NCI-H128 (cell line): ENCODE measurements around the gene EIF4E3.

Experiments used
- DNase-seq: peaks from one replicate; lab custom pipeline; 2025; ENCODE audit not compliant: unreplicated experiment; lab: John Stamatoyannopoulos, UW

Gene EIF4E3

GRCh38 chr3:71651625-71652024 is 73.6 kb downstream of the EIF4E3 start:
- DNase-seq, result no peak

- DNase-seq, result no peak
Measured at GRCh38 chr3:71650372-71650771, 74.8 kb downstream of the EIF4E3 start.

GRCh38 chr3:71649757-71650156 is 75.4 kb downstream of the EIF4E3 start:
- no peak for DNase-seq

- no peak for DNase-seq
Measured at GRCh38 chr3:71647751-71648150, 77.5 kb downstream of the EIF4E3 start.

- no peak for DNase-seq
Measured at GRCh38 chr3:71646971-71647370, 78.2 kb downstream of the EIF4E3 start.

GRCh38 chr3:71645140-71645539 is 80.1 kb downstream of the EIF4E3 start:
- no peak for DNase-seq

- no peak for DNase-seq
Measured at GRCh38 chr3:71641674-71642073, 83.5 kb downstream of the EIF4E3 start.

GRCh38 chr3:71640331-71640983 is 84.7 kb downstream of the EIF4E3 start:
- no peak for DNase-seq

GRCh38 chr3:71636482-71636881 is 88.7 kb downstream of the EIF4E3 start:
- no peak for DNase-seq

GRCh38 chr3:71636001-71636400 is 89.2 kb downstream of the EIF4E3 start:
- no peak for DNase-seq

- no peak for DNase-seq
Measured at GRCh38 chr3:71634671-71635070, 90.5 kb downstream of the EIF4E3 start.

GRCh38 chr3:71629711-71630110 is 95.5 kb downstream of the EIF4E3 start:
- DNase-seq, result no peak

- no peak for DNase-seq
Measured at GRCh38 chr3:71629289-71629688, 95.9 kb downstream of the EIF4E3 start.

- no peak for DNase-seq
Measured at GRCh38 chr3:71628522-71628921, 96.7 kb downstream of the EIF4E3 start.

GRCh38 chr3:71625676-71626075 is 99.5 kb downstream of the EIF4E3 start:
- DNase-seq, result no peak
